Common myeloid progenitor, CD34-positive (primary cell): ENCODE measurements around the gene FGD6.
A peak's percentile ranks its signal among the peaks of the same experiment; 100 is the strongest.
"Not testable (repeated sequence)": the region's sequence is repeated elsewhere in the genome, so short reads cannot be mapped to it uniquely, and the experiment has no call there.

Experiments used
- CTCF ChIA-PET: fragments of 350-600 bp; sonication (Branson Sonifier 250); formaldehyde crosslinking; loops from one replicate; lab custom pipeline; 2021; ENCODE audit warnings: antibody characterized with exemption; lab: Charles Lee
- POLR2A ChIA-PET: fragments of 350-600 bp; sonication (Branson Sonifier 250); formaldehyde crosslinking; loops from one replicate; lab custom pipeline; 2021; ENCODE audit warnings: antibody characterized with exemption; lab: Charles Lee
- DNase-seq, 3 donors: peaks; one replicate each; pipeline versions ENCODE4 v3.0.0 to v3.0.0-alpha.2; 2013
- H3K27ac ChIP-seq, 2 experiments: 1 replicate in 1 of 2; 2 replicates in 1 of 2; pipeline ENCODE4 v1.7.0; 2013; ENCODE audit warnings: inconsistent platforms in 2 of 2, low read length in 2 of 2, mild to moderate bottlenecking in 2 of 2, low read depth in 1 of 2, moderate library complexity in 1 of 2; ENCODE audit not compliant: severe bottlenecking in 2 of 2, insufficient read depth in 1 of 2, poor library complexity in 1 of 2
- H3K27me3 ChIP-seq, 5 experiments: replicated peaks in 2 of 5; 1 replicate in 3 of 5; 2 replicates in 2 of 5; pipeline versions ENCODE4 v1.6.1 to v1.7.0; 2013; ENCODE audit warnings: low read length in 4 of 5, mild to moderate bottlenecking in 2 of 5, moderate library complexity in 2 of 5, inconsistent platforms in 1 of 5; ENCODE audit not compliant: insufficient read depth in 5 of 5, control insufficient read depth in 4 of 5
- H3K36me3 ChIP-seq, 4 experiments: 1 replicate in 2 of 4; 2 replicates in 2 of 4; pipeline versions ENCODE4 v1.6.1 to v1.7.0; 2013; ENCODE audit warnings: low read length in 3 of 4, control low read depth in 1 of 4, mild to moderate bottlenecking in 1 of 4; ENCODE audit not compliant: control insufficient read depth in 4 of 4, insufficient read depth in 4 of 4
- H3K4me1 ChIP-seq, 4 experiments: 1 replicate in 3 of 4; 2 replicates in 1 of 4; pipeline versions ENCODE4 v1.6.1 to v1.7.1; 2013; ENCODE audit warnings: low read length in 3 of 4, mild to moderate bottlenecking in 3 of 4, control low read depth in 1 of 4, inconsistent platforms in 1 of 4, moderate library complexity in 1 of 4; ENCODE audit not compliant: control insufficient read depth in 4 of 4, insufficient read depth in 4 of 4; ENCODE audit errors: control extremely low read depth in 1 of 4
- H3K4me3 ChIP-seq, 7 experiments: 1 replicate in 4 of 7; 2 replicates in 3 of 7; pipeline versions ENCODE4 v1.5.1 to v1.7.0; 2013; ENCODE audit warnings: mild to moderate bottlenecking in 7 of 7, low read length in 6 of 7, moderate library complexity in 6 of 7, inconsistent platforms in 2 of 7, low read depth in 2 of 7, control low read depth in 1 of 7; ENCODE audit not compliant: insufficient read depth in 4 of 7, control insufficient read depth in 1 of 7; ENCODE audit errors: extremely low read depth in 1 of 7
- H3K9me3 ChIP-seq, 5 experiments: 1 replicate in 4 of 5; 2 replicates in 1 of 5; pipeline versions ENCODE4 v1.6.1 to v1.7.1; 2013; ENCODE audit warnings: low read length in 4 of 5, mild to moderate bottlenecking in 2 of 5, inconsistent platforms in 1 of 5, low read depth in 1 of 5, moderate library complexity in 1 of 5; ENCODE audit not compliant: control insufficient read depth in 4 of 5, insufficient read depth in 2 of 5; ENCODE audit errors: control extremely low read depth in 1 of 5
- WGBS: methylation state at CpG from one replicate; pipeline ENCODE4 v1.1.5; 2013; ENCODE audit not compliant: insufficient coverage; 5-methylcytosine and 5-hydroxymethylcytosine counted together

The FGD6 gene

GRCh38 chr12:95238150-95238549 is 20.9 kb upstream of the FGD6 start:
- H3K27ac ChIP-seq, result no peak overlapping the region
- H3K4me3 ChIP-seq, result no peak overlapping the region
- no CpG with 5 or more reads among the region's 1 CpG for WGBS
- no peaks in the 10 kb centered on the region for H3K9me3 ChIP-seq
- ChIA-PET CTCF (no interaction called here), POLR2A (no interaction called here)
- H3K36me3 ChIP-seq, result peaks cover 0 to 8% (median 6%) of the 10 kb centered on the region in 4 experiments
- no peak for DNase-seq
- no peaks in the 10 kb centered on the region for H3K27me3 ChIP-seq
- peaks cover 0 to 2% (median 0%) of the 10 kb centered on the region in 4 experiments for H3K4me1 ChIP-seq

DNA sequence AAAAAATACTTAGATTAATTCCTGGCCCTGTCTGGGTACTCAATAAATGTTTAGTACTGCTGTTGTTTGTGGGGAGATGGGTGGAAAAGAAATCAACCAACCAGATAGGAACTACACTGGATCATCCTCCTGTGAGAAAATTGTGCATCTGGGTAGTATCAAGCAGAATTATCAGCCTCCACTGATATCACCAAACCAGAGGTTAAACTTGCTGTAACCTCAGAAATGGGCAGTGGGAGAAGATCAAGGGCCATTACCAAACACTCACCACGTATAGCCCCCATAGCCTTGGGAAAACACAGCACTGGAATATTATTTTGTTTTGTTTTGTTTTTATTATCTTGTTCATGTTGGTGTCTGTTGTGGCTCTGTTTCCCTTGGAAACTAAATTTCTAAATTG is 20.0 kb upstream of the FGD6 start:
- peaks cover 0 to 5% (median 4%) of the 10 kb centered on the region in 4 experiments for H3K36me3 ChIP-seq
- H3K4me3 ChIP-seq, result no peak overlapping the region
- ChIA-PET CTCF (no interaction called here), POLR2A (no interaction called here)
- no peak overlapping the region for H3K27ac ChIP-seq
- H3K4me1 ChIP-seq, result peaks cover 0 to 2% (median 0%) of the 10 kb centered on the region in 4 experiments
- no peaks in the 10 kb centered on the region for H3K27me3 ChIP-seq
- no peaks in the 10 kb centered on the region for H3K9me3 ChIP-seq
- no peak for DNase-seq
- WGBS, result no CpG with 5 or more reads among the region's 1 CpG

- H3K4me1 ChIP-seq, DNase-seq, H3K36me3 ChIP-seq, H3K9me3 ChIP-seq, H3K4me3 ChIP-seq, H3K27me3 ChIP-seq, POLR2A ChIA-PET, H3K27ac ChIP-seq: not testable (repeated sequence)
- WGBS, result 97% methylated on average over 7 of the region's 31 CpGs
- CTCF ChIA-PET, result interaction anchor here (1.1 kb wide), 1 partner anchor 14 kb away, joined by 3 read pairs; no protein-coding TSS in a partner anchor
Measured at GRCh38 chr12:95235621-95236020, 18.4 kb upstream of the FGD6 start.

DNA sequence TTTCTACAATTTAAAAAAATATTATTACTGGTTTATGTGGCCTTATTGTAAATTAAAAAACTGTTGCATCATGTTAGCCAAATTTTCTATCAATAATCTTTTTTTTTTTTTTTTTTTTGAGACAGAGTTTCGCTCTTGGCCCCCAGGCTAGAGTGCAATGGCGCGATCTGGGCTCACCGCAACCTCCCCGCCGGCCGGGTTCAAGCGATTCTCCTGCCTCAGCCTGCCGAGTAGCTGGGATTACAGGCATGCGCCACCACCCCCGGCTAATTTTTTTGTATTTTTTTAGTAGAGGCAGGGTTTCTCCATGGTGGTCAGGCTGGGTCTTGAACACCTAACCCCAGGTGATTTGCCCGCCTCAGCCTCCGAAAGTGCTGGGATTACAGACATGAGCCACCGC is 16.9 kb upstream of the FGD6 start:
- 94% methylated on average over 4 of the region's 14 CpGs for WGBS
- H3K4me3 ChIP-seq, H3K36me3 ChIP-seq, POLR2A ChIA-PET, H3K9me3 ChIP-seq, DNase-seq, H3K27ac ChIP-seq, H3K4me1 ChIP-seq, H3K27me3 ChIP-seq: not testable (repeated sequence)
- CTCF ChIA-PET, result interaction anchor here (0.7 to 1.1 kb wide), 3 partner anchors 12 to 204 kb away, joined by 3 read pairs; no protein-coding TSS in a partner anchor

GRCh38 chr12:95231190-95231589 is 13.9 kb upstream of the FGD6 start:
- no peaks in the 10 kb centered on the region for H3K36me3 ChIP-seq
- H3K9me3 ChIP-seq, result no peaks in the 10 kb centered on the region
- CTCF ChIA-PET, result no interaction called here
- H3K27me3 ChIP-seq, result no peaks in the 10 kb centered on the region
- H3K4me3 ChIP-seq, result no peak overlapping the region
- WGBS, result 63% methylated on average over 1 of the region's 2 CpGs
- peak in 2 of 3 donors; percentile 28 to 44 for DNase-seq
- peaks cover 0 to 14% (median 8%) of the 10 kb centered on the region in 4 experiments for H3K4me1 ChIP-seq
- POLR2A ChIA-PET, result no interaction called here
- no peak overlapping the region for H3K27ac ChIP-seq

DNA sequence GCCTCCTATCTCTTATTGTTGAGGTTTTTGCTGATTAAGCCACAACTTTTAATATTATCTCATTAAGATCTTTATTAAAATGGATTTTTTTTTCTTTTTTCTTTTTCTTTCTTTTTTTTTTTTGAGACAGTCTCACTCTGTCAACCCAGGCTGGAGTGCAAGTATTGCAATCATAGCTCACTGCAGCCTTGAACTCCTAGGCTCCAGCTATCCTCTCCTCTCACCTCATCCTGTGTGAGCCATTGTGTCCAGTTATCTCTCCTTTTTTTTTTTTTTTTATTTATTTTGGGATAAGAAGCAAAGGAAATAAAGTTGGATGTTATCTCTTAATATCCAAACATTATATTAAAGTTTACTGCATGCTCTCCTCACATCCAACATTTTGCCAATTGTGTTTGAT is 13.0 kb upstream of the FGD6 start:
- no peaks in the 10 kb centered on the region for H3K9me3 ChIP-seq
- POLR2A ChIA-PET, result no interaction called here
- H3K4me3 ChIP-seq, result no peak overlapping the region
- H3K4me1 ChIP-seq, result peaks cover 0 to 14% (median 8%) of the 10 kb centered on the region in 4 experiments
- H3K36me3 ChIP-seq, result peaks cover 0 to 4% (median 2%) of the 10 kb centered on the region in 4 experiments
- H3K27me3 ChIP-seq, result no peaks in the 10 kb centered on the region
- DNase-seq, result no peak
- CTCF ChIA-PET, result no interaction called here
- no peak overlapping the region for H3K27ac ChIP-seq

DNA sequence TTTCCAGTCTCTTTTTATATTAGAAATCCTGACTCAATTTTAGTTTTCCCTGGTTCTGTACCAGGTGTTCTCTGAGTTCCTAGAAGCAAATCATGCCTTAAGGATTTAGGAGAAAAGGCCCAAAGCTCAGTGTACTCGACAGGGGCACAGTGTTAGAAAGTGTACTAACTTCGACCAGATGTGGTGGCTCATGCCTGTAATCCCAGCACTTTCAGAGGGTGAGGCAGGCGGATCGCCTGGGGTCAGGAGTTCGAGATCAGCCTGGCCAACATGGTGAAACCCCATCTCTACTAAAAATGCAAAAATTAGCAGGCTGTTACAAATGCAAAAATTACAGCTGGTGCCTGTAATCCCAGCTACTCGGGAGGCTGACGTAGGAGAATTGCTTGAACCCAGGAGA is 12.4 kb upstream of the FGD6 start:
- H3K4me3 ChIP-seq, result no peak overlapping the region
- H3K9me3 ChIP-seq, result no peaks in the 10 kb centered on the region
- peaks cover 0 to 14% (median 8%) of the 10 kb centered on the region in 4 experiments for H3K4me1 ChIP-seq
- H3K27ac ChIP-seq, result no peak overlapping the region
- no peak for DNase-seq
- WGBS, result 96% methylated on average over 5 of the region's 7 CpGs
- H3K27me3 ChIP-seq, result no peaks in the 10 kb centered on the region
- ChIA-PET CTCF (interaction anchor here (0.7 kb wide), 1 partner anchor 11 kb away, joined by 3 read pairs; no protein-coding TSS in a partner anchor), POLR2A (interaction anchor here (0.7 kb wide), 1 partner anchor 437 kb away, joined by 3 read pairs; no protein-coding TSS in a partner anchor)
- peaks cover 2 to 8% (median 7%) of the 10 kb centered on the region in 4 experiments for H3K36me3 ChIP-seq
